Measurements from ENCODE around the gene VPS33B. TPM values are rescaled to one million over a fixed set of nuclear protein-coding genes. Genes with fewer than 3 reads are reported as not detected.

VPS33B gene
- total and polyA plus RNA-seq, 2 experiments from 2014 or later = 8.8 to 15.2 TPM

- TF ChIP-seq, protein P1, sequence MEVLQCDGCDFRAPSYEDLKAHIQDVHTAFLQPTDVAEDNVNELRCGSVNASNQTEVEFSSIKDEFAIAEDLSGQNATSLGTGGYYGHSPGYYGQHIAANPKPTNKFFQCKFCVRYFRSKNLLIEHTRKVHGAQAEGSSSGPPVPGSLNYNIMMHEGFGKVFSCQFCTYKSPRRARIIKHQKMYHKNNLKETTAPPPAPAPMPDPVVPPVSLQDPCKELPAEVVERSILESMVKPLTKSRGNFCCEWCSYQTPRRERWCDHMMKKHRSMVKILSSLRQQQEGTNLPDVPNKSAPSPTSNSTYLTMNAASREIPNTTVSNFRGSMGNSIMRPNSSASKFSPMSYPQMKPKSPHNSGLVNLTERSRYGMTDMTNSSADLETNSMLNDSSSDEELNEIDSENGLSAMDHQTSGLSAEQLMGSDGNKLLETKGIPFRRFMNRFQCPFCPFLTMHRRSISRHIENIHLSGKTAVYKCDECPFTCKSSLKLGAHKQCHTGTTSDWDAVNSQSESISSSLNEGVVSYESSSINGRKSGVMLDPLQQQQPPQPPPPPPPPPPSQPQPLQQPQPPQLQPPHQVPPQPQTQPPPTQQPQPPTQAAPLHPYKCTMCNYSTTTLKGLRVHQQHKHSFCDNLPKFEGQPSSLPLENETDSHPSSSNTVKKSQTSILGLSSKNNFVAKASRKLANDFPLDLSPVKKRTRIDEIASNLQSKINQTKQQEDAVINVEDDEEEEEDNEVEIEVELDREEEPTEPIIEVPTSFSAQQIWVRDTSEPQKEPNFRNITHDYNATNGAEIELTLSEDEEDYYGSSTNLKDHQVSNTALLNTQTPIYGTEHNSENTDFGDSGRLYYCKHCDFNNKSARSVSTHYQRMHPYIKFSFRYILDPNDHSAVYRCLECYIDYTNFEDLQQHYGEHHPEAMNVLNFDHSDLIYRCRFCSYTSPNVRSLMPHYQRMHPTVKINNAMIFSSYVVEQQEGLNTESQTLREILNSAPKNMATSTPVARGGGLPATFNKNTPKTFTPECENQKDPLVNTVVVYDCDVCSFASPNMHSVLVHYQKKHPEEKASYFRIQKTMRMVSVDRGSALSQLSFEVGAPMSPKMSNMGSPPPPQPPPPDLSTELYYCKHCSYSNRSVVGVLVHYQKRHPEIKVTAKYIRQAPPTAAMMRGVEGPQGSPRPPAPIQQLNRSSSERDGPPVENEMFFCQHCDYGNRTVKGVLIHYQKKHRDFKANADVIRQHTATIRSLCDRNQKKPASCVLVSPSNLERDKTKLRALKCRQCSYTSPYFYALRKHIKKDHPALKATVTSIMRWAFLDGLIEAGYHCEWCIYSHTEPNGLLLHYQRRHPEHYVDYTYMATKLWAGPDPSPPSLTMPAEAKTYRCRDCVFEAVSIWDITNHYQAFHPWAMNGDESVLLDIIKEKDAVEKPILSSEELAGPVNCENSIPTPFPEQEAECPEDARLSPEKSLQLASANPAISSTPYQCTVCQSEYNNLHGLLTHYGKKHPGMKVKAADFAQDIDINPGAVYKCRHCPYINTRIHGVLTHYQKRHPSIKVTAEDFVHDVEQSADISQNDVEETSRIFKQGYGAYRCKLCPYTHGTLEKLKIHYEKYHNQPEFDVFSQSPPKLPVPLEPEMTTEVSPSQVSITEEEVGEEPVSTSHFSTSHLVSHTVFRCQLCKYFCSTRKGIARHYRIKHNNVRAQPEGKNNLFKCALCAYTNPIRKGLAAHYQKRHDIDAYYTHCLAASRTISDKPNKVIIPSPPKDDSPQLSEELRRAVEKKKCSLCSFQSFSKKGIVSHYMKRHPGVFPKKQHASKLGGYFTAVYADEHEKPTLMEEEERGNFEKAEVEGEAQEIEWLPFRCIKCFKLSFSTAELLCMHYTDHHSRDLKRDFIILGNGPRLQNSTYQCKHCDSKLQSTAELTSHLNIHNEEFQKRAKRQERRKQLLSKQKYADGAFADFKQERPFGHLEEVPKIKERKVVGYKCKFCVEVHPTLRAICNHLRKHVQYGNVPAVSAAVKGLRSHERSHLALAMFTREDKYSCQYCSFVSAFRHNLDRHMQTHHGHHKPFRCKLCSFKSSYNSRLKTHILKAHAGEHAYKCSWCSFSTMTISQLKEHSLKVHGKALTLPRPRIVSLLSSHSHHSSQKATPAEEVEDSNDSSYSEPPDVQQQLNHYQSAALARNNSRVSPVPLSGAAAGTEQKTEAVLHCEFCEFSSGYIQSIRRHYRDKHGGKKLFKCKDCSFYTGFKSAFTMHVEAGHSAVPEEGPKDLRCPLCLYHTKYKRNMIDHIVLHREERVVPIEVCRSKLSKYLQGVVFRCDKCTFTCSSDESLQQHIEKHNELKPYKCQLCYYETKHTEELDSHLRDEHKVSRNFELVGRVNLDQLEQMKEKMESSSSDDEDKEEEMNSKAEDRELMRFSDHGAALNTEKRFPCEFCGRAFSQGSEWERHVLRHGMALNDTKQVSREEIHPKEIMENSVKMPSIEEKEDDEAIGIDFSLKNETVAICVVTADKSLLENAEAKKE (CRISPR knock-in tag; IDR thresholded peaks at IDR 0.05) = no peak
- TF ChIP-seq, protein P2, sequence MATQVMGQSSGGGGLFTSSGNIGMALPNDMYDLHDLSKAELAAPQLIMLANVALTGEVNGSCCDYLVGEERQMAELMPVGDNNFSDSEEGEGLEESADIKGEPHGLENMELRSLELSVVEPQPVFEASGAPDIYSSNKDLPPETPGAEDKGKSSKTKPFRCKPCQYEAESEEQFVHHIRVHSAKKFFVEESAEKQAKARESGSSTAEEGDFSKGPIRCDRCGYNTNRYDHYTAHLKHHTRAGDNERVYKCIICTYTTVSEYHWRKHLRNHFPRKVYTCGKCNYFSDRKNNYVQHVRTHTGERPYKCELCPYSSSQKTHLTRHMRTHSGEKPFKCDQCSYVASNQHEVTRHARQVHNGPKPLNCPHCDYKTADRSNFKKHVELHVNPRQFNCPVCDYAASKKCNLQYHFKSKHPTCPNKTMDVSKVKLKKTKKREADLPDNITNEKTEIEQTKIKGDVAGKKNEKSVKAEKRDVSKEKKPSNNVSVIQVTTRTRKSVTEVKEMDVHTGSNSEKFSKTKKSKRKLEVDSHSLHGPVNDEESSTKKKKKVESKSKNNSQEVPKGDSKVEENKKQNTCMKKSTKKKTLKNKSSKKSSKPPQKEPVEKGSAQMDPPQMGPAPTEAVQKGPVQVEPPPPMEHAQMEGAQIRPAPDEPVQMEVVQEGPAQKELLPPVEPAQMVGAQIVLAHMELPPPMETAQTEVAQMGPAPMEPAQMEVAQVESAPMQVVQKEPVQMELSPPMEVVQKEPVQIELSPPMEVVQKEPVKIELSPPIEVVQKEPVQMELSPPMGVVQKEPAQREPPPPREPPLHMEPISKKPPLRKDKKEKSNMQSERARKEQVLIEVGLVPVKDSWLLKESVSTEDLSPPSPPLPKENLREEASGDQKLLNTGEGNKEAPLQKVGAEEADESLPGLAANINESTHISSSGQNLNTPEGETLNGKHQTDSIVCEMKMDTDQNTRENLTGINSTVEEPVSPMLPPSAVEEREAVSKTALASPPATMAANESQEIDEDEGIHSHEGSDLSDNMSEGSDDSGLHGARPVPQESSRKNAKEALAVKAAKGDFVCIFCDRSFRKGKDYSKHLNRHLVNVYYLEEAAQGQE (IDR thresholded peaks at IDR 0.05; ENCODE audit: unreplicated experiment) = no peak
- no peak for TF ChIP-seq STAT1 (IDR thresholded peaks at IDR 0.05; ENCODE audit: unreplicated experiment)
Observed at GRCh38 chr15:90972133-90972532, 50.3 kb downstream of the VPS33B start (continued).

DNA sequence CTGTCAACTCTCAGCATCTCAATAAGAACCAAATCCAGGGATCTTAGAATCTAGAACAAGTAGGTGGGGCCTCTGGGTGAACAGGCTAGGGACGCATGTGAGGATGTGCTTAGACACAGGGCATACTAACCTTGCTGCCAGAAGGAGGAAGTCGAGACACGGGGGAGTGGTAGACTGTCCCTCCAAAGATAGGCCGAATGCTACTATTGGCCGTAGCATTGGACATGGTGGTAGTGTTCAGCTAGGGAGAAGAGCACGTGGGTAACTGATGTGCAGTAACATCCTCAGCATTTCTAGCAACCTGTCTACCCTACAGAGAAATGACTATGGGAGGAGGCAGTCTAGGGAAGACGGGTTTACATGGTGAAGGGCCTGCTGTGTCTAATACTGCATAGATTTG lies 52.1 kb downstream of the VPS33B start:
- Histone ChIP-seq H3K27ac (ENCODE audit: low read depth) (no peak overlapping the region), H3F3A (replicated peaks; ENCODE audit: low read depth) (peaks cover 6% of the 10 kb centered on the region; the same call in 1 of the 2 replicates), H3K36me3 (ENCODE audit: insufficient read depth) (peaks cover 82% of the 10 kb centered on the region), H3K9me2 (ENCODE audit: insufficient read depth) (no peaks in the 10 kb centered on the region), H3K4me1 (ENCODE audit: insufficient read depth) (no peaks in the 10 kb centered on the region), H2AFZ (no peak overlapping the region), H4K20me1 (replicated peaks; ENCODE audit: insufficient read depth) (peaks cover 14% of the 10 kb centered on the region), H3K79me2 (replicated peaks; ENCODE audit: insufficient read depth) (no peaks in the 10 kb centered on the region; the same call in 1 of the 2 replicates), H3K4me3 (no peak overlapping the region), H3K27me3 (ENCODE audit: insufficient read depth) (no peaks in the 10 kb centered on the region), H3K4me2 (no peak overlapping the region)
- Mint-ChIP-seq H3K27me3 (ENCODE audit: insufficient read depth, low read depth, poor library complexity) (peaks cover 3% of the 10 kb centered on the region), H3K4me3 (no peak overlapping the region), H3K27ac (no peak overlapping the region), H3K36me3 (ENCODE audit: low read depth) (peaks cover 79% of the 10 kb centered on the region), H3K9me3 (no peaks in the 10 kb centered on the region), H3K4me1 (no peaks in the 10 kb centered on the region)
- no peak for ATAC-seq
- no peak for DNase-seq (ENCODE audit: low spot score)
- TF ChIP-seq, protein P1 (CRISPR knock-in tag; IDR thresholded peaks at IDR 0.05) = no peak
- no peak for TF ChIP-seq CREB1 (CRISPR knock-in tag; IDR thresholded peaks at IDR 0.05; ENCODE audit: low read depth)
- TF ChIP-seq POLR2AphosphoS5 (IDR thresholded peaks at IDR 0.05; ENCODE audit: low read depth) = no peak
- no peak for TF ChIP-seq EZH2 (IDR thresholded peaks at IDR 0.05; ENCODE audit: low read depth, unreplicated experiment)

All from GM23338 (cell line).